GM12801 (cell line): ENCODE measurements around the gene NOS1.

Experiments
- CTCF ChIP-seq: IDR thresholded peaks from one replicate; pipeline ENCODE4 v1.5.1; 2011; ENCODE audit warnings: control low read depth; ENCODE audit not compliant: insufficient read length; ENCODE audit errors: extremely low read depth

The NOS1 gene

GRCh38 chr12:117362391-117362790 lies 965 bp upstream of the NOS1 start:
- TF ChIP-seq CTCF = no peak

DNA sequence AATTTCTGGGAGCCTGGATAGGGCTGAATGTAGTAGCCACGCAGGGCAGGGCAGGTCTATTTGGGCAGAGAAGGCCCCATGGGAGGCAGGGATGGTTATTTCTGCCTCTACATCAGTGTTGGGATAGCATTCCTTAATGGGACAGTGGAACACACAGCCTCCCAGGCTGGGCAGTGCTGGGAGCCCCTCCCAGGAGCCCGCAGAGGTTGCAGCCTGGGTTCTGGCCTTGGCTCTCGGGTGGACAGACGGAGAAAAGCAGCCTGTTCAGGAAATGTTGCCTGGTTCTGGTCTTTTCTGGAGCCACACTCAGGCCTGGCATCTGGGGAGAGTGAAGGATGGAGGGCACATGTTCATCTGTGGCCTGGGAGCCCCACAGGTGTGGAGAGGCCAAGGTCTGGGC lies 479 bp upstream of the NOS1 start:
- no peak for TF ChIP-seq CTCF

DNA sequence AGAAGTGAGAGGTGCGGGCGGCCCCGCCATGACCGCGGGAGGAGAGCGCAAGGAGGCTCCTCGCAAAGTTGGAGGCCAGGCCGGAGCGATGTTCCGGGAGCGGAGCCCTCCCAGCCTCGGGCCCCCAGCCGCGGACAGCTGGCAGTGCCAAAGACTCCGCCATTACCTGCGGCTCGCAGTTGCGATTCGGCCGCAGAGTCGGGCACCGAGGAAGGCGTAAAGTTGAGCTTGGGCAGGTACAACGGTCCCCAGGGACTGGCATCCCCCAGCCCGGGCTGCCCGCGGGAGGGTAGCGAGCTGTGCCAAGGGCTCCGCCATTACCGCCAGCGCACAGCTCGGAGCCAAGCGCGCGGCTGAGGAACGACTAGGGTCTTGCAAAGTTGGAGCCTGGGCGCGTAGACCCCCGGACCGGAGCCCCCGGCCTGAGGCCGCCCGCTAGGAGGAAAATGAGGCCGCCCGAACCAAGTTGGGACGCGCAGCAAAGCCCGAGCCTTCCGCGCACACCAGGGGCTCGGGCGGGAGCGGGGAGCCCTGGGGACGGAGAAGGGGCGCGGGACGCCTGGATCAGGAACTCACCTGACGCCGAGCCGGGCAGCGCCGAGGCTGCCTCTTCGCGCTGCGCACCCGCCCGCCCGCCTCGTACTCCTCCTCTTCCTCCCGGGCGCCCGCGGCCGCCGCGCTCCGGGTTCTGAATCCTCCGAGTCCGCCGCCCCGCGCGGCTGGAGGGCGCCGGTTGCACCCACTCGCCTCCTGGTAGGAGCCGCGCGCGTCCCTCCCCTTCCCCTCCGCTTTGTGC lies 677 bp downstream of the NOS1 start:
- TF ChIP-seq CTCF = no peak

DNA sequence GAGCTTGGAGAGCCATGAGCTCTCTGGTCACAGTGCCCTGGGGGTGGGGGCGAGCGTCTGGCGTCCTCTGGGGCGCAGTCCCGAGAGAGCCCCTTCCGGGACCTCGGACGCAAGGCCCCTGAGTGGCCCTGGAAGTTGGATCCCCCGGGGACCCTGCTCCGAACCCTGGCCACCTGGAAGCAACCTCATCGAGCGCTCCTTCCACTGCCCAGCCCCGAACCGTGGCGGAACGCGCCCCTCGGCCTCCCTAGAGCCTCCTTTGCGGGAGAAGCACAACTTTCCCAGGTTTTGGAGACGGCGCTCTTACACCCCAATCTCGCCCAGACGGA lies 1.2 kb downstream of the NOS1 start:
- TF ChIP-seq CTCF = no peak

- no peak for TF ChIP-seq CTCF
Measured at GRCh38 chr12:117359029-117359845, 2.2 kb downstream of the NOS1 start.

- no peak for TF ChIP-seq CTCF
Measured at GRCh38 chr12:117356048-117356447, 5.4 kb downstream of the NOS1 start.

GRCh38 chr12:117352883-117353282 lies 8.5 kb downstream of the NOS1 start:
- no peak for TF ChIP-seq CTCF
